ENCODE results near the gene S100A12.

The S100A12 gene

GRCh38 chr1:153368495-153368894, 6.9 kb downstream of the S100A12 start:
- DNase-seq (ENCODE audit: low spot score) = no peak

- DNase-seq (ENCODE audit: low spot score) = no peak
Observed at GRCh38 chr1:153367090-153367489, 8.3 kb downstream of the S100A12 start.

- DNase-seq (ENCODE audit: low spot score) = no peak
Observed at GRCh38 chr1:153366261-153366660, 9.2 kb downstream of the S100A12 start.

GRCh38 chr1:153365696-153366095, 9.7 kb downstream of the S100A12 start:
- no peak for DNase-seq (ENCODE audit: low spot score)

- DNase-seq (ENCODE audit: low spot score) = no peak
Observed at GRCh38 chr1:153364766-153365666, 10.4 kb downstream of the S100A12 start.

GRCh38 chr1:153364156-153364555, 11.3 kb downstream of the S100A12 start:
- no peak for DNase-seq (ENCODE audit: low spot score)

- DNase-seq (ENCODE audit: low spot score) = no peak
Observed at GRCh38 chr1:153363641-153364040, 11.8 kb downstream of the S100A12 start.

GRCh38 chr1:153362187-153362775, 13.1 kb downstream of the S100A12 start:
- no peak for DNase-seq (ENCODE audit: low spot score)

- DNase-seq (ENCODE audit: low spot score) = no peak
Observed at GRCh38 chr1:153361480-153362109, 13.8 kb downstream of the S100A12 start.

GRCh38 chr1:153360592-153361479, 14.6 kb downstream of the S100A12 start:
- no peak for DNase-seq (ENCODE audit: low spot score)

- no peak for DNase-seq (ENCODE audit: low spot score)
Observed at GRCh38 chr1:153360190-153360589, 15.2 kb downstream of the S100A12 start.

- no peak for DNase-seq (ENCODE audit: low spot score)
Observed at GRCh38 chr1:153359241-153359640, 16.2 kb downstream of the S100A12 start.

GRCh38 chr1:153358691-153358975, 16.8 kb downstream of the S100A12 start:
- DNase-seq (ENCODE audit: low spot score) = no peak

GRCh38 chr1:153357853-153358690, 17.3 kb downstream of the S100A12 start, which contains the start of gene S100A9:
Gene S100A9, plus strand, starts transcription at chr1:153357854. Its CDS starts 430 bp downstream, at chr1:153358284.
- no peak for DNase-seq (ENCODE audit: low spot score)

GRCh38 chr1:153357076-153357852, 18.2 kb downstream of the S100A12 start:
- DNase-seq (ENCODE audit: low spot score) = no peak

GRCh38 chr1:153356392-153357075, 18.9 kb downstream of the S100A12 start:
- DNase-seq (ENCODE audit: low spot score) = no peak

GRCh38 chr1:153355445-153356071, 19.9 kb downstream of the S100A12 start:
- peak; percentile 57 for DNase-seq (ENCODE audit: low spot score)

- DNase-seq (ENCODE audit: low spot score) = no peak
Observed at GRCh38 chr1:153354515-153355193, 20.8 kb downstream of the S100A12 start.

Data from AG08396 (cell line).